A673 (cell line): ENCODE results near the gene NFATC4. TPM values are rescaled to one million over a fixed set of nuclear protein-coding genes. Genes with fewer than 3 reads are reported as not detected.
A peak's percentile ranks its signal among the peaks of the same experiment; 100 is the strongest.

Experiments
- BruUV-seq: library from RNA; stranded (reverse); fragments of 400-500 nt; replicated peaks from 2 replicates; lab custom pipeline; 2021; lab: Mats Ljungman, UMichigan
- CTCF ChIA-PET: fragments of 300-600 bp; sonication (Branson Sonifier 250); formaldehyde crosslinking; loops from one replicate; lab custom pipeline; 2022; ENCODE audit warnings: antibody characterized with exemption; lab: Charles Lee
- POLR2A ChIA-PET: fragments of 300-600 bp; sonication (Branson Sonifier 250); formaldehyde crosslinking; loops from one replicate; lab custom pipeline; 2022; ENCODE audit warnings: antibody characterized with exemption; ENCODE audit not compliant: low non-redundant PET; lab: Charles Lee
- DNase-seq: peaks from one replicate; pipeline ENCODE4 v3.0.0-alpha.2; 2015; ENCODE audit warnings: low spot score
- H3K27ac ChIP-seq: fragments of 200-600 bp; sonication (generic); 2 replicates; pipeline ENCODE4 v1.5.1; 2016; ENCODE audit warnings: mixed run types, low read depth, mild to moderate bottlenecking, mixed read lengths, antibody characterized with exemption, low read length; ENCODE audit not compliant: poor library complexity, severe bottlenecking
- H3K27me3 ChIP-seq: fragments of 200-600 bp; sonication (generic); replicated peaks from 2 replicates; pipeline ENCODE4 v1.6.1; 2017; ENCODE audit warnings: mixed run types, low read depth, mild to moderate bottlenecking, mixed read lengths, antibody characterized with exemption, low read length; ENCODE audit not compliant: insufficient read depth, poor library complexity
- H3K36me3 ChIP-seq: fragments of 200-600 bp; sonication (generic); 2 replicates; pipeline ENCODE4 v1.6.1; 2016; ENCODE audit warnings: mixed run types, mild to moderate bottlenecking, mixed read lengths, antibody characterized with exemption, low read length; ENCODE audit not compliant: insufficient read depth, poor library complexity, severe bottlenecking
- H3K4me1 ChIP-seq: fragments of 200-600 bp; sonication (generic); 2 replicates; pipeline ENCODE4 v1.6.1; 2017; ENCODE audit warnings: mixed run types, mild to moderate bottlenecking, mixed read lengths, antibody characterized with exemption, low read length; ENCODE audit not compliant: insufficient read depth, poor library complexity, severe bottlenecking
- H3K4me3 ChIP-seq: fragments of 200-600 bp; sonication (generic); 2 replicates; pipeline ENCODE4 v1.5.1; 2016; ENCODE audit warnings: low read depth, mixed run types, mild to moderate bottlenecking, mixed read lengths, low read length; ENCODE audit not compliant: poor library complexity, severe bottlenecking
- H3K9me3 ChIP-seq: fragments of 200-600 bp; sonication (generic); 2 replicates; pipeline ENCODE4 v1.6.1; 2016; ENCODE audit warnings: mixed run types, low read depth, mild to moderate bottlenecking, mixed read lengths, antibody characterized with exemption, low read length; ENCODE audit not compliant: poor library complexity, severe bottlenecking
- CTCF ChIP-seq: fragments of 300-800, 200-600 bp; sonication (generic); conservative IDR thresholded peaks from 2 replicates; pipeline ENCODE4 v1.5.1; 2017; ENCODE audit warnings: low read depth, mild to moderate bottlenecking, antibody characterized with exemption, low read length, moderate library complexity, mixed read lengths
- EZH2 ChIP-seq: fragments of 200-600 bp; sonication (generic); IDR thresholded peaks from 2 replicates; pipeline ENCODE4 v1.6.1; 2017; ENCODE audit warnings: borderline replicate concordance, low read depth, mild to moderate bottlenecking, mixed read lengths, antibody characterized with exemption, low read length; ENCODE audit not compliant: poor library complexity, severe bottlenecking
- intact Hi-C: fragments of 100-400 bp; cut with micrococcal nuclease; formaldehyde crosslinking; loops from one replicate; pipeline ENCODE4 v1.10.0; 2022; ENCODE audit not compliant: unreplicated experiment
- total RNA-seq: library from RNA; stranded (reverse); gene quantifications from 2 replicates; pipeline ENCODE4 v1.2.3, GENCODE V29; 2021

NFATC4 gene
- total RNA-seq, 1 experiment from 2014 or later = 38.1 TPM

DNA sequence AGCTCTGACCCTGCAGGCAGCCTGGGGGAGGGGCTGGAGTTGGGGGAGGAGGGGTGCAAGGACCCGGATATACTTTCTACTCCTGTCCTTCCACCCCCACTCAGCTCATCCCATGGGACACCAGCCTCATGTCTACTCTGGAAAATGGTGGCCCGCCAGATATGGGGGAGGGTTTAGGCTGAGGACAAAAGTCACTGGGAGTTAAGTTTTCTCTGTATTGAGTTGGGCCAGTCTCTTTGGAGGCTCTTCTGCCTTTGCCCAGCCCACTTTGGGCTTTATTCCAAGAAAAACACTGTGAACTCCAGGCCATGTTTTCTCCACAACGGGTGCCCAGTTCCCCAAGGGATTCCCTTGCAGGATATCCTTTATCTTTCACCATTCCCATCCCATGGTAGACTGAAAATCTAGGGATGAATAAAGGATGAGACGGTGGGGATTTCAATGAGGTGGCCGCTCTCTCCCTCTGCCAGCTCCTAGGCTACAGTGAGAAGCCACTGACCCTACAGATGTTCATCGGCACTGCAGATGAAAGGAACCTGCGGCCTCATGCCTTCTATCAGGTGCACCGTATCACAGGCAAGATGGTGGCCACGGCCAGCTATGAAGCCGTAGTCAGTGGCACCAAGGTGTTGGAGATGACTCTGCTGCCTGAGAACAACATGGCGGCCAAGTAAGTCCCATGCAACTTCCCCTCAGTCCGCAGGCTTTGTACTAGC is 4.9 kb downstream of the NFATC4 start:
- no peaks in the 10 kb centered on the region for H3K9me3 ChIP-seq
- H3K36me3 ChIP-seq = peaks cover 13% of the 10 kb centered on the region
- no peak for TF ChIP-seq CTCF
- no peak for TF ChIP-seq EZH2
- DNase-seq = peak; percentile 40
- CTCF ChIA-PET = no interaction called here
- BruUV-seq = no TSS peak
- intact Hi-C loops = no loop called here
- no peak overlapping the region for H3K4me3 ChIP-seq
- no peak overlapping the region for H3K27ac ChIP-seq
- POLR2A ChIA-PET = no interaction called here
- H3K4me1 ChIP-seq = no peaks in the 10 kb centered on the region
- H3K27me3 ChIP-seq = no peaks in the 10 kb centered on the region

- H3K4me1 ChIP-seq = no peaks in the 10 kb centered on the region
- peaks cover 13% of the 10 kb centered on the region for H3K36me3 ChIP-seq
- ChIA-PET POLR2A (no interaction called here), CTCF (no interaction called here)
- no peak overlapping the region for H3K27ac ChIP-seq
- no TSS peak for BruUV-seq
- intact Hi-C loops = no loop called here
- H3K9me3 ChIP-seq = no peaks in the 10 kb centered on the region
- DNase-seq = no peak
- no peak overlapping the region for H3K4me3 ChIP-seq
- TF ChIP-seq EZH2 = no peak
- TF ChIP-seq CTCF = no peak
- H3K27me3 ChIP-seq = no peaks in the 10 kb centered on the region
These were observed 8.6 kb downstream of the NFATC4 start for GRCh38 chr14:24376448-24377070.

- intact Hi-C loops = no loop called here
- Histone ChIP-seq H3K4me3 (no peak overlapping the region), H3K4me1 (no peaks in the 10 kb centered on the region), H3K9me3 (no peaks in the 10 kb centered on the region), H3K36me3 (peaks cover 13% of the 10 kb centered on the region), H3K27me3 (no peaks in the 10 kb centered on the region), H3K27ac (no peak overlapping the region)
- CTCF ChIA-PET = no interaction called here
- DNase-seq = no peak
- POLR2A ChIA-PET = no interaction called here
- BruUV-seq = no TSS peak
- TF ChIP-seq CTCF (no peak), EZH2 (no peak)
These were observed 9.1 kb downstream of the NFATC4 start for GRCh38 chr14:24377126-24377525.
